ENCODE results near the gene HADHB.

- TF ChIP-seq CTCF (IDR thresholded peaks at IDR 0.05) (no peak), ZFX (IDR thresholded peaks at IDR 0.05; ENCODE audit: borderline replicate concordance) (no peak)
These were observed 54.1 kb downstream of the HADHB start for GRCh38 chr2:26298638-26299393.
